Body of pancreas (tissue), 4 donors: Measurements from ENCODE around the gene GRHL1.

Experiments
- CTCF ChIP-seq, 7 experiments: fragments of 450-650 bp in 4 of 7; fragments of 200-600 bp in 3 of 7; sonication (generic) in 3 of 7; IDR thresholded peaks; one replicate each; pipeline ENCODE4 v1.5.1; 2016 to 2019; ENCODE audit warnings: antibody characterized with exemption in 7 of 7
- POLR2A ChIP-seq, 3 donors: fragments of 450-650 bp; IDR thresholded peaks; one replicate each; pipeline ENCODE4 v1.6.1; 2016; ENCODE audit warnings: antibody characterized with exemption in 3 of 3, mild to moderate bottlenecking in 2 of 3

GRCh38 chr2:10016802-10017258 is 65.3 kb downstream of the GRHL1 start:
- TF ChIP-seq CTCF (IDR thresholded peaks at IDR 0.05) (no peak), POLR2A (IDR thresholded peaks at IDR 0.05) (no peak)
